HG03045 (cell line): Measurements from ENCODE around the gene CFAP20.
"Not testable (repeated sequence)": the region's sequence is repeated elsewhere in the genome, so short reads cannot be mapped to it uniquely, and the experiment has no call there.

Source experiments
- ATAC-seq: cut with Tn5 transposase; IDR thresholded peaks from one replicate; pipeline ENCODE4 v1.9.1; 2021; ENCODE audit warnings: mild to moderate bottlenecking, moderate library complexity; ENCODE audit not compliant: unreplicated experiment

CFAP20 gene

GRCh38 chr16:58099097-58099955, 29.9 kb downstream of the CFAP20 start:
- no peak for ATAC-seq

GRCh38 chr16:58098207-58099096, 30.7 kb downstream of the CFAP20 start:
- ATAC-seq = no peak

GRCh38 chr16:58096249-58096648, 32.9 kb downstream of the CFAP20 start:
- ATAC-seq = no peak

- ATAC-seq = not testable (repeated sequence)
Observed at GRCh38 chr16:58095575-58095960, 33.6 kb downstream of the CFAP20 start.

- ATAC-seq = no peak
Observed at GRCh38 chr16:58094791-58095574, 34.2 kb downstream of the CFAP20 start.

GRCh38 chr16:58094026-58094425, 35.2 kb downstream of the CFAP20 start:
- no peak for ATAC-seq

GRCh38 chr16:58090396-58090795, 38.8 kb downstream of the CFAP20 start:
- ATAC-seq = not testable (repeated sequence)

GRCh38 chr16:58088091-58088490, 41.1 kb downstream of the CFAP20 start:
- no peak for ATAC-seq

GRCh38 chr16:58087209-58087913, 41.8 kb downstream of the CFAP20 start:
- ATAC-seq = no peak

GRCh38 chr16:58086381-58087208, 42.6 kb downstream of the CFAP20 start:
- no peak for ATAC-seq

GRCh38 chr16:58085584-58086251, 43.5 kb downstream of the CFAP20 start:
- no peak for ATAC-seq

- ATAC-seq = no peak
Observed at GRCh38 chr16:58085171-58085570, 44.0 kb downstream of the CFAP20 start.

- no peak for ATAC-seq
Observed at GRCh38 chr16:58084635-58085034, 44.5 kb downstream of the CFAP20 start.

GRCh38 chr16:58082381-58082780, 46.8 kb downstream of the CFAP20 start:
- ATAC-seq = no peak

- not testable (repeated sequence) for ATAC-seq
Observed at GRCh38 chr16:58080657-58081056, 48.5 kb downstream of the CFAP20 start.

GRCh38 chr16:58077796-58078195, 51.4 kb downstream of the CFAP20 start:
- ATAC-seq = no peak

- ATAC-seq = no peak
Observed at GRCh38 chr16:58076514-58076913, 52.7 kb downstream of the CFAP20 start.

GRCh38 chr16:58074657-58075056, 54.5 kb downstream of the CFAP20 start:
- no peak for ATAC-seq

- ATAC-seq = not testable (repeated sequence)
Observed at GRCh38 chr16:58073086-58073485, 56.1 kb downstream of the CFAP20 start.
